Activated CD4-positive, CD25-positive, alpha-beta regulatory T cell treated with anti-CD3 and anti-CD28 coated beads, Interleukin-2, amount 50 U/mL, for 24 hours (primary cell): ENCODE measurements around the gene KCNJ11.

ENCODE experiments used
- ATAC-seq, 2 donors: fragments of 150-1000 bp; cut with Tn5 transposase; one replicate each; pipeline ENCODE4 v1.10.0; 2021; ENCODE audit warnings: mild to moderate bottlenecking in 1 of 2, moderate library complexity in 1 of 2

Gene KCNJ11

GRCh38 chr11:17389211-17389956 is 925 bp upstream of the KCNJ11 start:
- peak; percentile 76 to 82 for ATAC-seq

GRCh38 chr11:17387811-17388210 is 648 bp downstream of the KCNJ11 start:
- no peak for ATAC-seq

- no peak for ATAC-seq
Observed at GRCh38 chr11:17387254-17387653, 1.2 kb downstream of the KCNJ11 start.

GRCh38 chr11:17386331-17387084 is 2.0 kb downstream of the KCNJ11 start:
- peak; percentile 26 to 36 for ATAC-seq

- no peak for ATAC-seq
Observed at GRCh38 chr11:17385926-17386325, 2.5 kb downstream of the KCNJ11 start.

DNA sequence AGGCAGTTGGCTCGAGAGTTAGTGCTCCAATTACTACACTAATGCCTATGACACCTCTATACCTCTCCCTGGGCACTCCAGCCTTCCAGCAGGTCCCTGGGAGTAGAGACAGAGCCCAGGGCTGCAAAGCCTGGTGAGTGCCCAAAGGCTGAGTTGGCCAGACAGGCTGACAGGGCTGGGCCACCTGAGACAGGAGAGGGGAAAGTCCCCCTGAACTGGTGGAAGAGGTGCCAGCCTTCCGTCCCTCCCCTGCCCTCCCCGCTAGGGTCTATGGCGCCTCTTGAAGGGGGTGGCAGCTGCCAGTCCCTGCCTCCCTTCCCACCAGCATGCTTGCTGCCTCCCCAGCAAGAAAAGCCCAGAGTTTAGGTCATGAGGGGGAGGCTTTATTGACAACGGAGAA is 3.0 kb downstream of the KCNJ11 start:
- ATAC-seq = no peak

- ATAC-seq = peak; percentile 41 to 48
Observed at GRCh38 chr11:17384002-17384511, 4.4 kb downstream of the KCNJ11 start.

GRCh38 chr11:17383461-17383860 is 5.0 kb downstream of the KCNJ11 start:
- ATAC-seq = no peak

DNA sequence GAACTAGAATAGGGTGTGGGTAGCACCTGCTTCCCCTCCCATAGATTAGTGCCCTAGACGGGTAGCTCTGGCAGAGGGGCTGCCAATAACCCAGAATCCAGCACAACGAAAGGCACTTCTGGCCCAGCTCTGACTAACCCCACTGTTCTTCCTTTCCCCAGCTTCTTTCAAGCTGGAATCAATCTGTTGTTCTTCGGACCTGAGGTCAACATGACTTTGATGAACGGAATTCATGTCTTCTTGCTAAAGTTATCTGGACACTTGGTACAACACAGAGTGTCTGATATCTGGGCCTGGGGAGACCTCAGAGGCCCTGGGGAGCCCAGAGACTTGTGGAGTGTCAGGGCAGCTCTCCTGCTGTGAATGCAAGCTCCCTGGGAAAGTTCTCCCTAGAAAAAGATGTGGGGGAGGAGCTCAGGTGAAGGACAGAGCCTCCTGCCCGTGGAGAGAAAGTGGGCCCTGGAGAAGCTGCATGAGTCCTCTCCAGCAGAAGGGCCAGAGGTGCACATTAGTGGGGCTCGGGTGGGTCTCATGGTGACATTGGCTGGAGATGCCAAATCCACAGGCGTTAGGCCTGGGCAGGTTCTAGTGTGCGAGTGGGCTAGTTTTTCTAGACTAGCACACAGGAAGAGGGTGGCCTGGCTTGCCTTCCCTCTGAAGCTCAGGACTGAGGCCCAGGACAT is 6.3 kb downstream of the KCNJ11 start:
- no peak for ATAC-seq

DNA sequence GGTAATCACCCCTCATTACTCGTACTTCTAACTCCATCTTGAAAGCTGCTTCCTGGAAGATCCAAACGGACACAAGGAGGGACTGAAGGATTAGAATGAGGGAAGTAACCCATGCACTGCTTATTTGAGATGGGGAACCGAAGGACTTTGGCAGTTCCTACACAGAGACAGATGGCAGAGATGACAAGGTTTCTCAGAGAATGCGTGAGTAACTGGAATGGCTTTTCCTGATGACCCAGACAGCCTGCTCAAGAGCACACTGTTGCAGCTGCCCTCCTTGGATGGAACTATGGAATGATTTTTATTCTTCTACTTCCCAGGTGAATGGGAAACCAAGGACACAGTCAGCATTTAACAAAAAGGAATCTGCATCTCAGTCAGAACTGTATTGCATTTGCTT is 7.3 kb downstream of the KCNJ11 start:
- no peak for ATAC-seq

GRCh38 chr11:17379383-17380180 is 8.9 kb downstream of the KCNJ11 start:
- no peak for ATAC-seq

DNA sequence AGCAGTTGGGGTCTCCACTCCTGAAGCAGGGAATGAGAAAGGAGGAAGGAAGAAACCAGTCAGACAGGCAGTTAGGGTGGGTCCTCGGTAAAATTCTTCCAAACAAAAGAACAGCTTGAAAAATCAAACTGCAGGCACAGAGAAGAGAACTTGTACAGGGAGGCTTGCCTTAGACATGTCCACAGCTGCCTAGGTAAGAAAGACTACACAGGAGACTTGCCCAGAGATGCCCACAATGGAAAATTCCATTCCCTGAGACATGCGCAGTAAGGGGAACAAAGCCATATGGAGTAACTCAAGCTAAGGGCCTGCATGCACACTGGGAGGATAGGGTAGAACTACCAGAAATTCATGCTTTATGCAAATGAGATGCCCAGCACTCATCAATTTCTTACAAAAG is 9.8 kb downstream of the KCNJ11 start:
- no peak for ATAC-seq

- no peak for ATAC-seq
Observed at GRCh38 chr11:17376493-17376892, 12.0 kb downstream of the KCNJ11 start.

DNA sequence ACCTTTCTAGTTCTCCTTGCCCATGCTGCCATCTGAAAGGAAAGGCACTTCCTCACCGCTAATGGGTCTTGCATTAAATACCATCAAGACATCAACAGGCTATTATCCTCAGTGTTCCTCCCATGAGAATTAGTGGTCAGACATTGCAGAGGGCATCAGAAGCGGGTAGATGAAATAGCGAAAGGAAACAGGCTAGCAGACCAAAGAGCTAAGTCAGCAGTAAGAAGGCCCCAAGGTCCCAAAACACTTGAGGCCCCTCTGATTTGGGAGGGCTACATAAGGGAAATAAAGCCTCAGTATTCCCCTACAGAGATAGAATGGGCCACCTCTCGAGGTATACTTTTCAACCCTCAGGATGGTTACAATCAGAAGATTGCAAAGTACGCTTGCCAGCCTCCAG is 12.9 kb downstream of the KCNJ11 start:
- no peak for ATAC-seq

DNA sequence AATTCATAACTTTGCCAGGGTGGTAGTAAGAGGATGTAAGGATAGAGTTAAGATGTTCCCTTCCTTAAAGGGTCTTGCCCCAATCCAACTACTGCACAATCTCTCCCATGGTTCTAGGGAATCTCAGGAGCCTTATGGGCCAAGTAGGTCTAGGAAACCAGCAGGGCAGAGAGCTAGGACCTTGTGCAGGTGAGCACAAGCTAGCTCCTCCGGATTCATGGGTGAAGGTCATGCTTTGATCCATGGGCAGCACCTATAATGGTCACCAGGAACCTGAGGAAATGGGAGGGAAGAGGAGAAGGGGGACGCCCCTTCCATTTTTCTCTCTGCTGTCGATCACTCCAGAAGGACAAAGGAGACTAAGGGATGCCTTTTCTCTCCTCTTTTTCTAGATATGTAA is 16.8 kb downstream of the KCNJ11 start:
- no peak for ATAC-seq

DNA sequence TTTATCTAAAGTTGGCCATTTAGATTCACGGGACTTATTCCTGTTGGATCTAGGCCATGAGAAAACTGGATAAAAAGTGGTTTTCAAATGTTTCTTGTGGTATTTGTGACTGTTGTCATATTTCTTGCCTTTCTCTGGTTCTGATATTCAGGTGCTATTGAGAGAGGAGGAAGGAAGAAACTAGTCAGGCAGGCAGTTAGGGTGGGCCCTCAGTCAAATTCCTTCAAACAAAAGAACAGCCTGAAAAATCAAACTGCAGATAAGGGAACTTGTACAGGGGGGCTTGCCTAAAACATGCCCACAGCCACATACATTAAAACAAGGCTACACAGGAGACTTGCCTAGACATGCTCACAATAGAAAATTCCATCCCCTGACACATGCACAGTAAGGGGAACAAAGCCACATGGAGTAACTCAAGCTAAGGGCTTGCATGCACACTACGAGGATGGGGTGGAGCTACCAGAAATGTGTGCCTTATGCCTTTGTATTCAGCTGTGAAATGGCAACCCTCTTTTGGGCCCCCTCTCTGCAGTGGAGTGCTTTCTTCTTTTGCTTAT is 18.7 kb downstream of the KCNJ11 start:
- no peak for ATAC-seq

GRCh38 chr11:17369094-17369493 is 19.4 kb downstream of the KCNJ11 start:
- ATAC-seq = no peak

DNA sequence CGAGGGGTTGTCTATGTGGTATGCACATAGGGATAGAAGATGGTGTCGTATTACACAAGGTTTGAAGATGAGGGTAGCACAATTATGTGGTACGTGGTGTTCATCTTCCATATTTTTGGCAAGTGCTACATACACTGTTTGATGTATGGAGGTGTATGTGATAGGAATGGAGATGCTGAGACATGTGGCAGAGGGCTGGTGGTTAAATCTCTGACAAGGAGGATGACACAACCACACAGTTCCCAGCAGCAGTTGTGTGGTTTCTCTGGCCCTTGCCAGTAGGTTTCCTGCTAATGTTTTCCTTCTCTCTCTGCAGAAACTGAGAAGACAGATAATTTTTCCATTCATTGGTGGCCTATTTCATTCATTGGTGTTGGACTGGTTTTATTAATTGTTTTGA is 19.9 kb downstream of the KCNJ11 start:
- ATAC-seq = no peak

DNA sequence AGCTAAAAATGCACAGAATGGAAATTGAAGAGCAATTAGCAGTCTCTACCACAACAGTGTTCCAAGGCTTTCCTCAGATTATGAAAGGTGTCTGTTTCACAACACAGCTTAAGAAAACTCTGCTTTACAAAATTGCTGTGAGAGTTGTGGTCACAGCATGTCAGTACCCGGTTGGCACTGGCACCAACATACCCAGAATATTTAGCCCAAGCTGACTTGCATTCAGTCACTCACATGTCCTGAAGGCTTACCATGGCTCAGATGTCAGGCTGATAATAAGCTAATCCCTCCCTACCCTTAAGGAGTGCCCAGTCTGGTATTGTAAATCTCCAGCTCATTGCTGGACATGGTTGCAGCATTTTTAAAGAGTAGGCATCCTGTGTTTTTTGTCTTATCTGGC is 22.0 kb downstream of the KCNJ11 start:
- no peak for ATAC-seq

- ATAC-seq = peak; percentile 24 to 34
Observed at GRCh38 chr11:17354601-17354991, 33.9 kb downstream of the KCNJ11 start.

DNA sequence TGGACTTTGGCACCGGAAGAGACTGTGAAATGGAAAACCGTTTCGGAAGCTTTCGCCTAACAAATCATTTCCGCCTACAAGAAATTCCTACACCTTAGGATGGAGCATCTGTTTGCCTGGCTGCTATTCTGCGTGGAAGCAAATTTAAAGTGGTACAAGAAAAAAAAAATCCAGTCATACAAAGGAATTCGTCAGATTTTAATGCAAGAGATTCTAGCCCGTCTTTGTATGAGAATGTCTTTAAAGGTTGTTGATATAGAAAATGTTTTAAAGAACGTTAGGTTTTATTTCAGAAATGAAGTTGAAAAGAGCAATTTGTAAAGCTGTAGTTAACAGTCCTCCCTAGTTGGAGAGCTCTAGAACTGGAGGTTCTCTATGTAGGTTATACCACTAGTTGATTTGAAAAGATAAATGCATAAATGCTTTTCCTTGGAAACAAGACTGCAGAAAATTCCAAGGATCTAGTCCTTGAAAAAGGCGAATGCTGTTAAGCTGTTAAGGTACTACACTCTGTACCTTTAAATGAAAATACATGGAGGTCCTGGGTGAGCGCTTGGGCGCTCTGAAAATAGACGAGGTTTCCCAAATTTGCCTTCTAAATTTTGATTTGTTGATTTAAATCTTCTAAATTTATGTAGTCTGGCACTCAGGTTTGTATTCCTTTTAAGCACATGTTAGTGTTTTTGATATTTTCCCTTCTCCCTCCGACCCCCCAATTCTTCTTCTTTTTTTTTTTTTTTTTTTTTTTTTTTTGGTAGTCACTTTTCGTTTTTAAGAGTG is 34.4 kb downstream of the KCNJ11 start:
- no peak for ATAC-seq
